Esophagus mucosa (tissue), 1 donor: Measurements from ENCODE around the gene INPP5F. TPM values are rescaled to one million over a fixed set of nuclear protein-coding genes. Genes with fewer than 3 reads are reported as not detected.
"Not testable (repeated sequence)": the region's sequence is repeated elsewhere in the genome, so short reads cannot be mapped to it uniquely, and the experiment has no call there.

Experiments used
- ATAC-seq: fragments of 200-7000 bp; cut with Tn5 transposase; one replicate; pipeline ENCODE4 v1.9.1; 2020
- total RNA-seq: library from RNA; stranded (reverse); gene quantifications from one replicate; pipeline ENCODE4 v1.2.4, GENCODE V29; 2023
- donor health status: DM: yes; HTN: yes; CAD: no.

Gene INPP5F
- total RNA-seq, 1 donor from 2014 or later = 7.6 TPM

DNA sequence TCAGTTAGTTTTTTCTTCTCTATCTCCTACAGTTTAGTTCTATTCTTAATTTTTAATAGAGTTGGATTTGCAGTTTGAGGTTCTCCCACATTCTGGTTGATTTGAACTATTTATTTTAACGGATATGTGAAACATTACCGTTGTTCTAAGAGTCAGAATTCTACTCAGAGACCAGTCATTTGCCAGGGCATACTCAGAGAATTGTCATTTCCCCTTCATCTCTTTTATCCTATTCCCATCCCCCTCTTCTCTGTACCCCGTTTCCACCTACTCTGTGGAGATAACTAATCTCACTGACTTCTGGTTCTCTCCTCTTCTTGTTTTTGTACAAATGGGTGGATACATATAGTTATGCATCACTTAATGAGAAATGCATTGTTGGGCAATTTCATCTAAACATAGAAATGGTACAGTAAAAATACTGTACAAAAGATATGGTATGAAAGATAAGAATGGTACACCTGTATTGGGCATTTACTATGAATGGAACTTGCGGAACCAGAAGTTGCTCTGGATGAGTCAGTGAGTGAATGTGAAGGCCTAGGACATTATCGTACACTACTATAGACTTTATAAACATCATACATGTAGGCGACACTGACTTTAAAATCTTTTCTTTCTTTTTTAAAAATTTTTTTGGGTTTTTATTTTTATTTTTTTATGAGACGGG, 53.1 kb downstream of the INPP5F start:
- no peak for ATAC-seq

DNA sequence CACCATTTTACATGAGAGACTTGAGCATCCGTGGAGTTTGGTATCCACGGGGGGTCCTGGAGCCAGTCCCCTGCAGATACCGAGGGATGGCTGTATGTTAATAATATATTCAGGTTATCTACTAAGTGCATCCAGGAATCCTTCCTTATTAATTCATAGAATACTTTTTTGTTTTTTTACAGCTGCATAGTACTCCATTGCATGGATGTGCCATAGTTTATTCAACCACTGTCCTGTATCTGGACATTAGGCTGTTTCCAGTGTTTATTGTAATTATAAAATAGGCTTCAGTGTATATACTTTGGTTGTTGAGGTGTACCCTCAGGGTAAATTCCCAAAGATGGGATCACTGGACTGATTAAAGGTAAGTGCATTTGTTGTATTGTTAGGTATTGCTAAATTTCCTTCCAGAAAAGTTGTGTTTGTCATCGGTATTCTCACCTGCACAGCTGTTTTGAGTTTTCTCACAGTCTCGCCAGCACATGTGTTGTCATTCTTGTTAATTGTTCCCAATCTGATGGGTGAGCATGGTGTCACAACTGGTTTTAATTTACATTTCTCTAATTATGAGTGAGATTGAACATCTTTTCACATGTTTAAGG, 55.1 kb downstream of the INPP5F start:
- no peak for ATAC-seq

DNA sequence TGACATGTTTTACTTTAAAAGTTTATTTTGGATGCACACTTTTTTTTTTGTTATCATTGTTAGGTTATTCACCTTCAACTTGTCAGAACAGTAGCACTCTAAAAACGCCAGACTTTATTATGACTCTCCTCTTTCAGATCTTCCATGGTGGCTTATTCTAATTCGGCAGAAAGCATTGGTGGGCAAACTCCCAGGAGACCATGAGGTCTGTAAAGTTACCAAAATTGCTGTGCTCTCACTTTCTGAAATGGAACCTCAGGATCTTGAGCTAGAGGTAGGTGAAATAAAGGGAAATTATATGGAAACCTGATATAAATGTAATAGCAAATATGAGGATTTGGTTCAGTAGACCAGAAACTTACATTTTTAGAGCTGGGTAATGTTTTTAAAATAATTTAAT, 55.6 kb downstream of the INPP5F start:
- ATAC-seq = no peak

- no peak for ATAC-seq
These were observed 57.3 kb downstream of the INPP5F start for GRCh38 chr10:119782981-119783664.

GRCh38 chr10:119783665-119784027, 57.8 kb downstream of the INPP5F start:
- ATAC-seq = no peak

DNA sequence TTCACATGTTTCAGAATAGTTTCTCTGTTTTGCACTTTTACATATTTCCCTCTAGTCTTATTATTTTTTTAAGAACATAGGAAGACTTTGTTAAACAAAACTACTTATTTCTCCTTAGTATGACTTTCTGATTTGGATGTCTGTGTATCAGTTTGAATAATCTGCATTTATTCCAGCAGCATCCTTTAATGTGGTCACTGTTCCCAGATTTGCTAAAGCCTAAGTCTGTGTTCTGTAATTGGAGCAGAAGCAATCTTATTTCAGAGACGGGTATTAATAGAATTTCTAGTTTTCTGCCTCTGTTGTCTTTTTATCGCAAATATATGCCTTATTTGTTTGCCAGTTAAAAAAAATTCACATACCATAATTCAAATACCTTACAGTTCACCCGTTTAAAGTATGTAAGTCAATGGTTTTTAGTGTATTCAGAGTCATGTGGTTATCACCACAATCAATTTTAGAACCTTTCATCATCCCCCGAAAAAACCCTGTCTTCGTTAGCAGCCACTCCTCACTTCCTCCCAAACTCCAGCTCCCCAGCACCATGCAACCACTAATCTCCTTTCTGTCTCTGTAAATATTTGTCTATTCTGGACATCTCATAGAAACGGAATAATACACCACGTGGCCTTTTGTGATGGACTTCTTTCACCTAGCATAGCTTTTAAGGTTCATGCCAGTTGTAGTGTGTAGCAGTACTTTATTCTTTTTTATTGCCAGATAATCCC, 58.7 kb downstream of the INPP5F start:
- no peak for ATAC-seq

DNA sequence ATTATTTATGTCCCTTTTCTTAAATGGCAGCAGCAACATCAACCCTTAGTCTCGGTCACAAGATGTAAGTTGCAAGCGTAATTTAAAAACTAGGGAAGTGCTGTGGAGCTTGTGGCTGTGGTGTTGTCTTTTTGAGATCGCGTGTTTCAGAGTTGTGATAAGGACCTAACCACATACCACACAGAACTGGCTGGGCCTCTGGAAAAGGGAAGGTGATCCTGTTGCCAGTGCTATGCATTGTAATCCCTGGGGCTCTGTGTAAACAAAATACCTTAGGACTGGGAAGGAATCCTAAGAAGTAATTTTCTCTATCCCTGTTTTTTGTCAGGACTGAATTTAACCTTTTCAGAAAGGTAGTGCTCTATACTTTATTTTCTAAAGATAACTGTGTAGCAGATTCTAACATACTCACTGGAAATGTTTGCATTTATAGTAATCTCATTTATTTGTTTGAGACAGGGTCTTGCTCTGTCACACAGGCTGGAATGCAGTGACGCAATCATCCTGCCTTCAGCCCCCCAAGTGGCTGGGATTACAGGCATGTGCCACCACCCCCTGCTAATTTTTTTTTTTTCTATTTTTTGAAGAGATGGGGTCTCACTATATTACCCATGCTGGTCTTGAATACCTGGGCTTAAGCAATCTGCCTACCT, 60.4 kb downstream of the INPP5F start:
- no peak for ATAC-seq

DNA sequence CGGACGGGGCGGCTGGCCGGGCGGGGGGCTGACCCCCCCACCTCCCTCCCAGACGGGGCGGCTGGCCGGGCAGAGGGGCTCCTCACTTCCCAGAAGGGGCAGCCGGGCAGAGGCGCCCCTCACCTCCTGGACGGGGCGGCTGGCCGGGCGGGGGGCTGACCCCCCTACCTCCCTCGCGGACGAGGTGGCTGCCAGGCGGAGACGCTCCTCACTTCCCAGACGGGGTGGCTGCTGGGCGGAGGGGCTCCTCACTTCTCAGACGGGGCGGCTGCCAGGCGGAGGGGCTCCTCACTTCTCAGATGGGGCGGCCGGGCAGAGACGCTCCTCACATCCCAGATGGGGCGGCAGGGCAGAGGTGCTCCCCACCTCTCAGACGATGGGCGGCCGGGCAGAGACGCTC, 69.3 kb downstream of the INPP5F start:
- not testable (repeated sequence) for ATAC-seq

DNA sequence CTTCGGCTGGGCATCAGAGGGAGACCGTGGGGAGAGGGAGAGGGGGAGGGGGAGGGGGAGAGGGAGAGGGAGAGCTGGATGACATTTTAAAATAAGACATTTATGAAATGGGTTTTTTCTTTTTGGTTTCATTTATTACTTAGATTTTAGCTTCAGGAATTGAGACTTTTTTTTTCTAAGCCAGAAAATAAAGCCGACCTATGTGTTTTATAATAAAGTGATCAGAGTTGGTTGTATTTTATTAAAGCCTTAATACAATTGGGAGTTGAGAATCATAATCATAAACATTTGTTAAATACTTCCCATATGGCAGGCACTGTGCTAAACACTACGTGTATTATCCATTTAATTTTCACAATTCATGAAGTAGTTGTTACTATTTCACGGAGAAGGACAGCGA, 70.2 kb downstream of the INPP5F start:
- ATAC-seq = no peak

- no peak for ATAC-seq
These were observed 75.3 kb downstream of the INPP5F start for GRCh38 chr10:119801176-119801575.

DNA sequence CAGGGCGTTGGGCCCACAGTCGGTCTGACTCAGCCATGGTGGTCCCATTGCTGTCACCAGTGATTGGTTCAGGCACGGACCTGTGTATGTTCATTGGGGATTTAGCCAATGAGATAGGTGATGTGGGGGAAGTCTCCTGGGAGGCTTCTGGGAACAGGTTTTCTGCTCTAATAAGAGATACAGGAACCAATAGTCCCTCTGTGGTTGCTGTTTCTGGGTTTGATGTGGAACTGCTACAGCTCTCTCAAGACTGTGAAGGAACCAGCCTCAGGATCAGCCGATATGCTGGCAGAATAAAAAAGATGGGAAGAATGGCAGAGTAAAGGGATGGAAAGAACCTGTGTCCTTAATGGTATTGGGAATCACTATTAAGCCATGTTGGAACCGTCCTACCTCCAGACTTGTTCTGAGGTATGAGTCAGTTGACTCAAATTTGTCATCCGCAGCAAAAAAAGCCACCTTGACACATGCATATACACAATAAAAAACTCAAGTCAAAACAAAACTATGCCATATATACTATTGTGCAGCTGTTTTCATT, 76.2 kb downstream of the INPP5F start:
- no peak for ATAC-seq

GRCh38 chr10:119803264-119803663, 77.4 kb downstream of the INPP5F start:
- ATAC-seq = no peak

- no peak for ATAC-seq
These were observed 79.9 kb downstream of the INPP5F start for GRCh38 chr10:119805702-119806230.

- no peak for ATAC-seq
These were observed 80.7 kb downstream of the INPP5F start for GRCh38 chr10:119806334-119807130.

DNA sequence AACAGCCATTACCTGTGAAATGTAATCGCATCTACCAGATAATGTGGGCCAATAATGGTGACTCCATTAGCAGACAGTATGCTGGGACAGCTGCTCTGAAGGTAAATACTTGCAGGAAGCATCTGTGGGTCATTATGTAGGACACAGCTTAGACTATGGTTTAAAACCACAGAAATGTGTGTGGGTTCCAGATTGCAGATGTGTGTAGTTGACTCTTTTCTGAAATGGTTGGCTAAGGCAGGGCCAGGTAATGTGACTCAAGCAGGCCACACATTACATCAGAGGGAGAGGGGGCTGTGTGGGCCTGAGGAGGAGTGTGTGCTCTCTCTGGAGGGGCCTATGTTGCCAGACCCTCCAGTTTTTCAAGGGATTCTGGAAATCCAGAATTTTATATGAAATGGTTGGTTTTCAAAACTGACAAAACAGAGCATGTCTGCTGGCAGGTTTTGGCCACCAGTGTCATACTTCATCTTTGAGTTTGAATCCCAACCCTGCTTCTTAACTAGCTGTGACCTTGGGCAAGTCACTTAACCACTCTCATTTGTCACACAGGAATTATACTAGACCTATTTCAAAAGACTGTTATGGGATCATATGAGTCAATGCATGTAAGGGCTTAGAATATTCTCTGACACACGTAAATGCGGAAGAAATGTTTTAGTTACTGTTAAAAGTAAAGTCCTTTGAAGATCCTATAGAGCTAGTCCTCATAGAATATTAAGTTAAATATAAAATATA, 82.3 kb downstream of the INPP5F start:
- no peak for ATAC-seq

DNA sequence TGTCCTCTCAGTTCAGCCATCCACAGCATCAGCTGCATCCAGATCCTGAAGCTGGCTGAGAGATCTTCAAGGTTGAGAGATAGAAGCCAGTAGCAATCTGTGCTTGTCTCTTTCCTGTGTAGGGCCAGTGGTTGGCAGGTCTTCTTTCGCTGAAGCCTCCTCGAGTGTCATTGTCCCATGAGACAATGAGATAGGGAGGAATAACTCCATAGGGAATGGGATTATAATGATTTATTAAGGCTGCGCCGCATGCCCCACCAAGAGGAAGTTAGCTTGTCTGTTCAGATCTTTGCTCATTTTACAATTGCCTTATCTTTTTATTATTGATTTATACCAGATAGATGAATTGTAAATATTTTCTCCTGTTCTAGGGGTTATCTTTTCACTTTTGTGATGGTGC, 85.3 kb downstream of the INPP5F start:
- ATAC-seq = no peak

DNA sequence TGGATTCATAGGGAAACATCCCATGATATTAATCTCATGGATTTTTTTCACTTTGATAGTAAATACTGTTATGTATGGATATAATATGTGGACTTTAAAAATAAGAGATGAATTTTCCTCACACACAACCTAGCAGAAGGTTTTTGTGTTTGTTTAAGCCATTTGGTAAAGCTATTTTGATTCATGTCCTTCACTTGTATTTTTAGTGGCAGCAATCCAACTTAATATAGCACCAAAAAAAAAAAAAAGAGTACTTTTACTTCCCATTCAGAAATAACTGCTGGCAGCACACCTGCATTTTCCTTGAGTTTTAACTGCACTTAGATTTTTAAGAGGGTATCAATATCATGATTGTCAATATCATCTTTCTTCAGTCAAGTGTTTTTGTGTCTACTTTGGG, 86.8 kb downstream of the INPP5F start:
- no peak for ATAC-seq

- ATAC-seq = no peak
These were observed 89.8 kb downstream of the INPP5F start for GRCh38 chr10:119815671-119816070.

DNA sequence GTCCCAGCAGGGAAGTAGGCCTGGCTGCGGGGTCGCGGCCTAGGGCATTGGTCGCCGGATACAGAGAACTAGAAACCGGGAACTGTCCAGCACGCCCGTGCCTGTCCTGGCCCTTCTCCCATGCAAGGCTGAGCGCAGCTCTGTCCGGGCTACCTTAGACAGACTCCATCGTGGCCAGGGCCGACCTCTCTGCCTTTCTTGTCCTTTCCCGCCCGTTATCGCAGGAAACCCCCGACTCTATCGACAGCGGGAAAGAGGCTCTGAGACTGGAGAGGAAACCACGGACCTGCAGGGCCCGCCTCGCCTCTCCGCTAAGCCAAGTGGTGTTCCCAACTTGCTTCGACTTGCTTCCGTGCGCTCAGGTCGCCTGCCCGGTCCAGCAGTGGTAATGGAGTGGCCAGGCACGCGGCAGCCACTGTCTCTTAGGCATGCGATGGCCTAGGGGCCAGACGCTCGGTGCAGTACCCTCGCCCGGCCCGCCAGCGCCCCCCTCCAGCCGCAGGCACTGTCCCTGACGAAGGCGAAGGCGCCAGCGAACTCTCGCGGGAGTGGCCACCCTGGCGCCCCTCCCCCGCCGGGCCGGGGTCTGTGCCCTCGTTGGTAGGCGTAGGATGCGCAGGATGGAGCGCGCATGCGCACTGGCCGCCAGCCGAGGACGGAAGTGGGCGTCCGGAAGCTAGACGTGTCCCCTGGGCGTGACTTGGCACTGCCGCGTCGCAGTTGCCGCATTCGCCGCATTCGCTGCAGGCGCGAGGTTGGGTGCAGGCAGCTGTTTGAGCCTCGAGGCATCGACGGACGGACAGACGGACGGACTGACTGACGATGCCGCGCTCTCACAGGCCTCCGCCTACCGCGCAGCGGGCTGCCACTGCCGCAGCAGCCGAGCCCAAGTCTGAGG, 92.4 kb downstream of the INPP5F start:
- peak; percentile 68 for ATAC-seq

- no peak for ATAC-seq
These were observed 93.0 kb downstream of the INPP5F start for GRCh38 chr10:119818889-119819270.
